GM21390 (cell line): Measurements from ENCODE around the gene MATCAP1.

ENCODE experiments used
- ATAC-seq: cut with Tn5 transposase; IDR thresholded peaks from one replicate; pipeline ENCODE4 v1.9.1; 2021; ENCODE audit not compliant: unreplicated experiment

Gene MATCAP1

GRCh38 chr16:67183627-67184452, at the start of gene MATCAP1:
MATCAP1 (minus strand) TSS chr16:67183963; CDS start chr16:67180610, 3,353 bp downstream.
- ATAC-seq = peak; percentile 87

GRCh38 chr16:67230809-67231660, 47.3 kb upstream of the MATCAP1 start:
- no peak for ATAC-seq

- no peak for ATAC-seq
These were observed 46.4 kb upstream of the MATCAP1 start for GRCh38 chr16:67229906-67230808.

DNA sequence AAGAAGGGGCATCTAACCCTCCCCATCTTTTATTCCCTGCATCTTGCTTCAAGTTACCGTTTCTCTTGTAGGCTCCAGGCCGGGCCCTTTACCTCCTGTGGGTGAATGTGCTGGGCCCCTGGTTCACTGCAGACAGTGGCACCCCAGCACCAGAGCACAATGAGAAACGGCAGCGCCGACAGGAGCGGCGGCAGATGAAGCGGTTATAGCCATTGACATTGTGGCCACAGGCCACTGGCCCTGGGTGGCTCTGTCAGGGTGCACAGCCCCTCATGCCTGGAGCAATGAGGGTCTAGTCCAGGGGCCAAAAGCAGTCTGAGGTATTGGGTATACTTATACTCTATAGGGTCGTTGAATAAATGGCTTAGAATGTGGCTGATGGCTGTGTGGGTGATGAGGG, 45.1 kb upstream of the MATCAP1 start:
- ATAC-seq = no peak

- no peak for ATAC-seq
These were observed 44.4 kb upstream of the MATCAP1 start for GRCh38 chr16:67228034-67228785.

DNA sequence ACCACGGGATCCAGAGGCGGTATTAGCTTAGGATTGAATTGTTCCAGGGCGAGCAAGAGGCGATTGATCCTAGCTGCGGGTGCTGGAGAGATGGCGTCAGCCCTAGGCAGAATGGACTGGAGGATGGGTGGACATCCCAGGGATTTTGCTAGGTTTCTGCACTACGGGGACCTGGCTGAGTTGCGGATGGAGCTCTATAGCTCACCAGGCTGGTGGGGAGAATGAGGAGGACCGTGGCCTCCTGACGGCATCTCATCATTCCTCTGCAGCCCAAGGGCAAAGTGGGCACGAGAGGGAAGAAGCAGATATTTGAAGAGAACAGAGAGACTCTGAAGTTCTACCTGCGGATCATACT, 43.8 kb upstream of the MATCAP1 start:
- ATAC-seq = no peak

- peak; percentile 93 for ATAC-seq
These were observed 43.2 kb upstream of the MATCAP1 start, which contains the start of gene TMEM208 for GRCh38 chr16:67226804-67227566. TMEM208 (plus strand) TSS chr16:67227130; CDS start chr16:67227219, 89 bp downstream.

DNA sequence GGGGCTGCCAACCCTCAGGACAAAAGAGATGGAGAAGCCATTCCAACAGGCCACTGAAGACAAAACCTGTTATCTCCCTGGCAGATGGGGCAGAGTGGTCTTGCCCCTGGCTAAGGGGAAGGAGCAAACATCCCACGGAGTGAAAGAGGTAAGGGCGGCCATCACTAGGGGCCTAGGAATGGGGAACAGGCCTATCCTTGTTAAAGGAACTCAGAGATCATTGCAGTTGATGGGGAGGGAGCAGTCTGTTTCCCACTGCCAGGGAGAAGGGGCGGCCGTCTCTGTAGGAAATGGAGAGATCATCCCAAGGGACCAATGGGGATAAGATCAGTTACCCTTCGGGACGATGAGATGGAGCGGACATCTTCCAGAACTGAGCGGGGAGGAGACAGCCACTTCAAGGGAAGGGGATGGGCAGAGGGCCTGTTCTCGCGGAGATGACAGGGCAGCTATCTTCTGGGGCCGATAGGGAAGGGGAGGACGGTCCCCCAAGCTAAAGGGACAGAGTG, 42.6 kb upstream of the MATCAP1 start:
- ATAC-seq = no peak

DNA sequence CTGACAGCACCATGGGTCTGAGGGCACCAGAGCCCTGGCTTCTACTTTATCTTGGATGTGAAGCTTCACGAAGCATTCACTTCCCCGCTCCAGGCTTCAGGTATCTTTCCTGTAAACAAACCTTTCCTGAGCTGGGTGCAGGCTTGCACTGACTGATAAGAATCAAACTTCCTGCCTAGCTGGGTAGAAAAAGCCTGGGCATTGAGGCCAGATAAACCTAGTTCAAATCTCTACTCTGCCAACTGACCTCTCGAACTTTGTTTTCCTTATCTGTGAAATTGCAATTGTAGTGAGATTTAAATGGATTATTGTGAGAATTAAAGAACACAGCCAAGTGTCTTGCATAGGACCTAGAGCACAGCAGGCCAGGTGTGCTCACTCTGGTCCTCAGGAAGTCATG, 40.2 kb upstream of the MATCAP1 start:
- ATAC-seq = no peak

- ATAC-seq = no peak
These were observed 33.1 kb upstream of the MATCAP1 start for GRCh38 chr16:67216612-67217490.

- ATAC-seq = no peak
These were observed 31.9 kb upstream of the MATCAP1 start for GRCh38 chr16:67215706-67216105.

DNA sequence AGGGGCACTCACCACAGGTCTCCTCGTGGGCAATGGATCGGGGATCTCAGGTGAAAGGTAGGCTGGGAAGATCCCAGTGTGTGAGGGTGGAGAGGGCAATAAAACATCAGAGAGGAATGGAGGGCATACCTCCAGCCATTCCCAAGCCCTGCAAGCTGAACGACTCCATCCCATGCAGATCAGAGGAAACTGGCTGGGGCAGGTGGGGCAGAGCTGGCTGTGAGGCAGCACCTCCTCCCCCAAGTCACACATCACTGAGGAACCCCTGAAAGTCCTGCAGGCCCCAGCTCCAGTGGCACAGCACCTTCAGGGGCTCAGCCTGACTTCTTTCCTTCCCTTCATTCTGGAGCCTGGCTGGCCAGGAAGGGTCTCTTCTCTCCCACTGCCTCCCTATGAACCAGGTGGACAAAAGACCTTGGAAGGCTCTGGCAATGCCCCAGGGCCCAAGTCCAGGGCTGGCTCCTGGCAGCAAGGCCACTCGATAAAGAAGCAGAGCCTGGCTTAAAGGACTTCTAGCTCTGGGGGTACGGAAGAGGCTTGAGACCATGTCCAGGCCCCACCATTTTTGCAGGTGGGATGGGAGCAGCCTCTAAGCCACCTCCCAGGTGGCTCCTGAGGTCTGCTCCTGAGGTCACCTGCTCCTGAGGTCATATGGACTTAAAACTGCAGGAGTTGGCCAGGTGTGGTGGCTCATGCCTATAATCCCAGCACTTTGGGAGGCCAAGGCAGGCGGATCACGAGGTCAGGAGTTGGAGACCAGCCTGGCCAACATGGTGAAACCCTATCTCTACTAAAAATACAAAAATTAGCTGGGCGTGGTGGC, 29.6 kb upstream of the MATCAP1 start:
- no peak for ATAC-seq

DNA sequence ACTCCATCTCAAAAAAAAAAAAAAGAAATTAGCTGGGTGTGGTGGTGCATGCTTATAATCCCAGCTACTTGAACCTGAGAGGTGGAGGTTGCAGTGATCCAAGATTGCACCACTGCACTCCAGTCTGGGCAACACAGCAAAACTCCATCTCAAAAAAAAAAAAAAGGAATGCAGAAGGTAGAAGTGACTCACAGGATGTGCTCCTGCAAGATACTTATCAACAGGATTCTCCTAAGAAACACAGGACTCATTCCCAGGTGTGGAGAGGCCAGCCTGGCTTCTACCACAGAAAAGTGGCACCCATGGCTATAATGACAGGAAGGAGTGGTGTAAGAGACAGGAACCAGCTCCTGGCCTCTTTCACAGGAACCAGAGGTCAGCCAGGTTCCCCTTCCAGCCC, 29.0 kb upstream of the MATCAP1 start:
- no peak for ATAC-seq

DNA sequence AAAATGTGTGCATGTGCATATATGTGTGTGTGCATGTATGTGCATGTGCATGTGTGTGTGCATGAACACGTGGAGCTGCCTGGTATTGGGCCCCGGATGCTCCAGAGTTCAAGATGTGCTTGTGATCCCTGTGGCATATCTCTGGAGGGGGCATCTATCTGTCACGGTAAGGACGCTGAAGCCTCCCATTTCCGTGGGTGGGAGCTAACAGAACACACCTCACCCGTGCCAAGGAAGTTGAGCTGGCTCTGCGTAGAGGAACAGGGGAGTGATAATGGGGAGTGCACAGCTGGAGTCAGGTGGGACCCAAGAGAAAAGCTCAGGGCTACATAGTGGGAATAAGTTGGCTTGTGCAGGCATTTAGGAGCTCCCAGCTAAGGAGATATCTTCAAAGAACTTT, 27.9 kb upstream of the MATCAP1 start:
- ATAC-seq = no peak

DNA sequence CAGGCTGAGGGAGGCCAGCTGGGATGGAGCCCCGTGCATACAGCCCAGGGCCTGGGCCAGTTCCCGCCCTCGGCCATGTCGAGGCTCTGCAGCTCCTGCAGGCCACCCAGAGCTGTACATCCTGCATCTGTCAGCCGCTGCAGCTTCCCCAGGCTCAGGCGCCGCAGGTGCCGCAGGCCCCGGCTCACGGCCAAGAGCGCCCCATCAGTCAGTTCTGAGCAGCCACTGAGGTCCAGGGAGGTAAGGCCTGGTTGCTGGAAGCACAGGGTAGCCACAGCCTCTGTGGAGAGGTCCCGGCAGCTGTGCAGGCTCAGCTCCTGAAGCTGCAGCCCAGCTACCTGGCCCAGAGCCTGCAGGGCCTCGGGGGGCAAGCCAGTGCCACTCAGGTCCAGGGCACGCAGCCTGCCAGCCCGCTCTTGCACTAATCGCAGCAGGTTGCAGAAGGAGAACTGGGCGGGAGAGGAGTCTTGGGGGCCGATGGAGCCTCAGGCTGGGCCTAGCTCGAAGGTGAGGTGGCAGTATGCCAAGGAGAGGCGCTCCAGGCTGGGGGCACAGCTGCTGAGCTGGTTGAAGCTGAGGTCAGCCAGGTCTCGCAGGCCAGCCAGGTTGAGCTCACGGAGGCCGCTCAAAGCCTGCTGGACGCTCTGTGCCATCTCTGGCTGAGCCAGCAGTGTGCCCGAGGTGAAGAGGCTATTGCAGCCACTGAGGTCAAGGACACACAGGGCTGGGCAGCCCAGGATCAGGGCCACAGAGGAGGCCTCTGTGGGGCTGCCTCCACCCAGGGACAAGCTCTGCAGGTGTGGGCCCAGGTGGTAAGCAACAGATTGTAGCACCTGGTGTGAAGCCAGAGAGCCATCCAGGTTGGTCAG, 26.5 kb upstream of the MATCAP1 start:
- no peak for ATAC-seq

DNA sequence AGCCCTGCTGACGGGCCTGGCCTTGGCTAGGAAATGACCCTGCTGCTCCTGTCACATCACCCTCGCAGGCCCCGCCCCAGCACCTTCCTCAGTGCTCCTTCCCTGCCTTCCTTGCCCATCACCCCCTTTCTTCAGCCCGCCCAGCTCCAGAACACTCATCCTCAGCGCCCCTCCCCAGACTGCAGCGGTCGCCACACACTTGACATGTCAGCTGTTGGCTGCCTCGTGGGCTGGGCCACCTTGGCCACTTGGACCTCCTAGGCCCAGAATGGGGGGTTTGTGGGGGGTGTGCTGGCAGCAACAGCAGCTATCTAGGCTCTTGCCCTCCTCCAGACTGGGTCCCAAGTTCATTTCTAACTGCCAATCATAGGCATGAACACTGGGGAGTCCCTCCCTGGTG, 25.8 kb upstream of the MATCAP1 start:
- no peak for ATAC-seq
